A673 (cell line): ENCODE data around the gene CHST15. TPM values are rescaled to one million over a fixed set of nuclear protein-coding genes. Genes with fewer than 3 reads are reported as not detected.

Experiments
- BruUV-seq: library from RNA; stranded (reverse); fragments of 400-500 nt; replicated peaks from 2 replicates; lab custom pipeline; 2021; lab: Mats Ljungman, UMichigan
- CTCF ChIA-PET: fragments of 300-600 bp; sonication (Branson Sonifier 250); formaldehyde crosslinking; loops from one replicate; lab custom pipeline; 2022; ENCODE audit warnings: antibody characterized with exemption; lab: Charles Lee
- POLR2A ChIA-PET: fragments of 300-600 bp; sonication (Branson Sonifier 250); formaldehyde crosslinking; loops from one replicate; lab custom pipeline; 2022; ENCODE audit warnings: antibody characterized with exemption; ENCODE audit not compliant: low non-redundant PET; lab: Charles Lee
- DNase-seq: peaks from one replicate; pipeline ENCODE4 v3.0.0-alpha.2; 2015; ENCODE audit warnings: low spot score
- H3K27ac ChIP-seq: fragments of 200-600 bp; sonication (generic); 2 replicates; pipeline ENCODE4 v1.5.1; 2016; ENCODE audit warnings: mixed run types, low read depth, mild to moderate bottlenecking, mixed read lengths, antibody characterized with exemption, low read length; ENCODE audit not compliant: poor library complexity, severe bottlenecking
- H3K27me3 ChIP-seq: fragments of 200-600 bp; sonication (generic); replicated peaks from 2 replicates; pipeline ENCODE4 v1.6.1; 2017; ENCODE audit warnings: mixed run types, low read depth, mild to moderate bottlenecking, mixed read lengths, antibody characterized with exemption, low read length; ENCODE audit not compliant: insufficient read depth, poor library complexity
- H3K36me3 ChIP-seq: fragments of 200-600 bp; sonication (generic); 2 replicates; pipeline ENCODE4 v1.6.1; 2016; ENCODE audit warnings: mixed run types, mild to moderate bottlenecking, mixed read lengths, antibody characterized with exemption, low read length; ENCODE audit not compliant: insufficient read depth, poor library complexity, severe bottlenecking
- H3K4me1 ChIP-seq: fragments of 200-600 bp; sonication (generic); 2 replicates; pipeline ENCODE4 v1.6.1; 2017; ENCODE audit warnings: mixed run types, mild to moderate bottlenecking, mixed read lengths, antibody characterized with exemption, low read length; ENCODE audit not compliant: insufficient read depth, poor library complexity, severe bottlenecking
- H3K4me3 ChIP-seq: fragments of 200-600 bp; sonication (generic); 2 replicates; pipeline ENCODE4 v1.5.1; 2016; ENCODE audit warnings: low read depth, mixed run types, mild to moderate bottlenecking, mixed read lengths, low read length; ENCODE audit not compliant: poor library complexity, severe bottlenecking
- H3K9me3 ChIP-seq: fragments of 200-600 bp; sonication (generic); 2 replicates; pipeline ENCODE4 v1.6.1; 2016; ENCODE audit warnings: mixed run types, low read depth, mild to moderate bottlenecking, mixed read lengths, antibody characterized with exemption, low read length; ENCODE audit not compliant: poor library complexity, severe bottlenecking
- EZH2 ChIP-seq: fragments of 200-600 bp; sonication (generic); IDR thresholded peaks from 2 replicates; pipeline ENCODE4 v1.6.1; 2017; ENCODE audit warnings: borderline replicate concordance, low read depth, mild to moderate bottlenecking, mixed read lengths, antibody characterized with exemption, low read length; ENCODE audit not compliant: poor library complexity, severe bottlenecking
- intact Hi-C: fragments of 100-400 bp; cut with micrococcal nuclease; formaldehyde crosslinking; loops from one replicate; pipeline ENCODE4 v1.10.0; 2022; ENCODE audit not compliant: unreplicated experiment
- total RNA-seq: library from RNA; stranded (reverse); gene quantifications from 2 replicates; pipeline ENCODE4 v1.2.3, GENCODE V29; 2021
- TF ChIP-seq, protein P1 (sequence below): fragments of 300-800, 200-600 bp; sonication (generic); conservative IDR thresholded peaks from 2 replicates; pipeline ENCODE4 v1.5.1; 2017; ENCODE audit warnings: low read depth, mild to moderate bottlenecking, antibody characterized with exemption, low read length, moderate library complexity, mixed read lengths

The CHST15 gene
- total RNA-seq, 1 experiment from 2014 or later = 1.7 TPM

DNA sequence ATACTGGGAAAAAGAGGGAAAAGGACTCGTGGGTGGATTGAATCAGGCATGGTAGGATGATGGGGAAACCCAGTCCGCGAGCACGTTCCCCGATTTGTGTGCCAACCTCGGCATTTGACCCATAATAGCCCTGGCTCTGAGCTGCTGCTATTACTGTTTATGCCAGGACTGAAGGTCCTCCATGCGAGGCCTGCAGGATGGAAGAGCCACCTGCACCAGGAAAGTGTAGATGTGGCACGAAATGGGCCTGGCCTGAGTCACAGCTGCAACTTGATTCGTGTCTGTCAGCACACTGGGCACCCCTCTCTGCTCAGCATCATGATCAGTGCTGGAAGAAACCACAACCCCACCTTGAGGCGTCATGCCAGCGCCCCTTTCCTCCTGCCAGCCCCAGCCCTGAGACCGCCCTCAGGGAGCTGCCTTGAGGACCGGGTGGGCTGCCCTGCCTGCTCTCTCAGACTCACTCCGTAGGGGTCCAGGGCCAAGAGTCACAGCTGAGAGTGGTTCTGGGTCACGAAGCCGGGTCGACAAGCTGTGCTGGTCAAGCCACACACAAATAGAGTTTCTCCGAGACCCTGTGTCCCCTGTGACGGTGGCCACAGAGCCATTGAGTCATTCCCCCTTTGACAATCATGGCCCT lies 74.4 kb downstream of the CHST15 start:
- H3K4me3 ChIP-seq = no peak overlapping the region
- TF ChIP-seq, protein P1, sequence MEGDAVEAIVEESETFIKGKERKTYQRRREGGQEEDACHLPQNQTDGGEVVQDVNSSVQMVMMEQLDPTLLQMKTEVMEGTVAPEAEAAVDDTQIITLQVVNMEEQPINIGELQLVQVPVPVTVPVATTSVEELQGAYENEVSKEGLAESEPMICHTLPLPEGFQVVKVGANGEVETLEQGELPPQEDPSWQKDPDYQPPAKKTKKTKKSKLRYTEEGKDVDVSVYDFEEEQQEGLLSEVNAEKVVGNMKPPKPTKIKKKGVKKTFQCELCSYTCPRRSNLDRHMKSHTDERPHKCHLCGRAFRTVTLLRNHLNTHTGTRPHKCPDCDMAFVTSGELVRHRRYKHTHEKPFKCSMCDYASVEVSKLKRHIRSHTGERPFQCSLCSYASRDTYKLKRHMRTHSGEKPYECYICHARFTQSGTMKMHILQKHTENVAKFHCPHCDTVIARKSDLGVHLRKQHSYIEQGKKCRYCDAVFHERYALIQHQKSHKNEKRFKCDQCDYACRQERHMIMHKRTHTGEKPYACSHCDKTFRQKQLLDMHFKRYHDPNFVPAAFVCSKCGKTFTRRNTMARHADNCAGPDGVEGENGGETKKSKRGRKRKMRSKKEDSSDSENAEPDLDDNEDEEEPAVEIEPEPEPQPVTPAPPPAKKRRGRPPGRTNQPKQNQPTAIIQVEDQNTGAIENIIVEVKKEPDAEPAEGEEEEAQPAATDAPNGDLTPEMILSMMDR = no peak
- H3K27ac ChIP-seq = no peak overlapping the region
- peaks cover 8% of the 10 kb centered on the region for H3K27me3 ChIP-seq
- H3K4me1 ChIP-seq = no peaks in the 10 kb centered on the region
- no peaks in the 10 kb centered on the region for H3K9me3 ChIP-seq
- no TSS peak for BruUV-seq
- DNase-seq = no peak
- POLR2A ChIA-PET = no interaction called here
- CTCF ChIA-PET = no interaction called here
- intact Hi-C loops = no loop called here
- no peaks in the 10 kb centered on the region for H3K36me3 ChIP-seq

DNA sequence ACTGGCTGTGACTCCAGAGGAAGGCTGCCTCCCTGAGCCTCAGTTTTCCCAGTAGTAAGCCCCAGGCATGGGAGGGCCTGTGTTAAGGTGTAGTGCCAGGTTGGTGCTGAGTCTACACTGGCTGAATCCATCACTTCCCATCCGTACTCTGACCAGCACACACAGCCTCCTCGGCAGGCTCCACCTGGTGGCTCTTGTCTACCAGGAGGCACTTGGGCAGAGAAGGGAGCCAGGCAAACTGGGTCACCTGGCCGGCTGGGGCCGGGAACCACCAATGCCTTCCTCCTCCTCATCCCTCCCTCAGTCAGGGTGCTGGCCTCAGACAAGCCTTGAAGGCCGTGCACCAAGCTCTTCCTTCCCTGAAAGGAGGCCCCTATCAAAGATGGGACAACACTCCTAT lies 75.7 kb downstream of the CHST15 start:
- Histone ChIP-seq H3K4me3 (no peak overlapping the region), H3K4me1 (no peaks in the 10 kb centered on the region), H3K9me3 (no peaks in the 10 kb centered on the region), H3K36me3 (no peaks in the 10 kb centered on the region), H3K27ac (no peak overlapping the region), H3K27me3 (peaks cover 8% of the 10 kb centered on the region)
- TF ChIP-seq, protein P1 = no peak
- no peak for TF ChIP-seq EZH2
- ChIA-PET CTCF (no interaction called here), POLR2A (no interaction called here)
- no peak for DNase-seq
- BruUV-seq = no TSS peak
- intact Hi-C loops = no loop called here

DNA sequence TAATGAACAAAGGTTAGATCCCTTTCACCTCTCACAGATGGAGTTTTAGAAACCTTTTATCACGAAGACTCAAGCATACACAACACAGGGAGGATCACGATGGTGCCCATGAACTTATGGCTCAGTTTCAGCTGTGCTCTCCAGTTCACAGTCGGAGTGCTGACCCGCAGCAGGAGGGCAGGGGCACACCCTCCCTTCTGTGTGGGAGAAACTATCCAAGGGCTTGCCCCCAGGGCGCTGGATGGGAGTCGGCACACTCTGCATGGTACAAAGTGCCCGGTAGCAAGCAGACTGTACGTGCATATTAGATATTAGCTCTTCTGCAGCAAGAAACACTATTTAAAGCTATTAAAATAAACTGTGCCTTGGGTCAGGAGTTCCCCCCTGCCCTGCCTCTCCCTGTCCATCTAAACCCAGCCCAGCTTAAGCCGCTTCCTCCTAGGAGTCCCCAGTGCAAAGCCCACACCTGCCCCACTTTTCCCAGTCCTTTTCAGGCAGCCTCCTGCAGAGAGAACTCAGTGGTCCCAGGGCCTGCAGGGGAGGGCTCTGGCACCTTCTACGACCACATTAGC lies 76.5 kb downstream of the CHST15 start:
- POLR2A ChIA-PET = no interaction called here
- CTCF ChIA-PET = no interaction called here
- DNase-seq = no peak
- intact Hi-C loops = no loop called here
- Histone ChIP-seq H3K36me3 (no peaks in the 10 kb centered on the region), H3K27ac (no peak overlapping the region), H3K9me3 (no peaks in the 10 kb centered on the region), H3K4me1 (no peaks in the 10 kb centered on the region), H3K27me3 (peaks cover 4% of the 10 kb centered on the region), H3K4me3 (no peak overlapping the region)
- BruUV-seq = no TSS peak
- TF ChIP-seq, protein P1 = no peak
- TF ChIP-seq EZH2 = no peak
